ENCODE results near the gene VMP1. TPM values are rescaled to one million over a fixed set of nuclear protein-coding genes. Genes with fewer than 3 reads are reported as not detected.

Gene VMP1
- total and polyA plus RNA-seq, 2 of the 4 experiments (the other 2 are of a cell fraction), result 89.8 to 197 TPM

DNA sequence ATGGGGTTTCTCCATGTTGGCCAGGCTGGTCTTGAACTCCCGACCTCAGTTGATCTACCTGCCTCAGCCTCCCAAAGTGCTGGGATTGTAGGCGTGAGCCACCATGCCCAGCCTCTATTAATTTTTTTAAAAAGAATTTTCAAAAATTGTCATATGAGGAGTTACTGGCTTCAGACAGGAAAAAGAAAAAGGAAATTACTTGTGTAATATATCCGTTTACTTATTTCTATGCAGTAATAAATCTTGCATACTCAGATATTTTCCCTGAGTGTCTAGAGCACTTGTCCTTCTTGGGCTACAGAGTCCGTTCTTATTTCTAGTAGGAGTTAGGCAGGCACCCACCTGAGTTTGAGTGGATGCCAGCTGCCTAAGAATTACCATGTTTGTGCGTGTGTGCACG lies 85.8 kb downstream of the VMP1 start:
- Histone ChIP-seq H3K79me1 (ENCODE audit: low read depth in 1 of 2, low read length in 2 of 2) (peaks cover 0 to 51% of the 10 kb centered on the region in 2 experiments; a peak in 3 of 4 replicates), H4K20me1 (ENCODE audit: insufficient read depth, low read length) (no peaks in the 10 kb centered on the region), H3K27me3 (ENCODE audit: control insufficient read depth, insufficient read depth, low read length) (no peaks in the 10 kb centered on the region), H3K4me1 (ENCODE audit: control insufficient read depth, insufficient read depth, low read length) (peaks cover 10% of the 10 kb centered on the region), H3K27ac (ENCODE audit: insufficient read depth, low read length) (no peak overlapping the region), H2BK120ac (ENCODE audit: low read depth, low read length) (no peak overlapping the region), H4K8ac (ENCODE audit: low read depth in 2 of 2, low read length in 2 of 2) (no peak overlapping the region), H4K5ac (ENCODE audit: low read depth, low read length) (no peak overlapping the region), H3K4ac (ENCODE audit: low read depth, low read length) (no peak overlapping the region), H3K9me3 (ENCODE audit: control insufficient read depth, insufficient read depth, low read length) (no peaks in the 10 kb centered on the region), H3K9ac (ENCODE audit: low read depth, low read length) (no peak overlapping the region), H2BK5ac (ENCODE audit: low read depth, low read length, poor library complexity, severe bottlenecking) (no peak overlapping the region), H2AK9ac (replicated peaks; ENCODE audit: low read depth, low read length, poor library complexity) (no peak overlapping the region), H2BK15ac (ENCODE audit: low read depth, low read length) (no peak overlapping the region), H3K23ac (ENCODE audit: low read depth, low read length) (no peak overlapping the region), H3K36me3 (ENCODE audit: control insufficient read depth, insufficient read depth, low read length) (no peaks in the 10 kb centered on the region), H2BK20ac (ENCODE audit: low read depth, low read length) (no peak overlapping the region), H3K18ac (ENCODE audit: low read depth, low read length) (no peak overlapping the region), H2AFZ (replicated peaks; ENCODE audit: low read length, poor library complexity) (no peak overlapping the region), H3K4me3 (ENCODE audit: insufficient read depth, low read depth, low read length) (no peak overlapping the region), H2AK5ac (ENCODE audit: low read depth, low read length) (no peak overlapping the region), H4K91ac (ENCODE audit: insufficient read depth, low read depth, low read length) (no peak overlapping the region), H3K4me2 (ENCODE audit: low read depth, low read length) (no peak overlapping the region), H3K56ac (ENCODE audit: extremely low read depth, insufficient read depth, low read length) (no peak overlapping the region), H3K9me1 (ENCODE audit: insufficient read depth, low read length) (no peaks in the 10 kb centered on the region), H3K14ac (replicated peaks; ENCODE audit: low read depth, low read length) (no peak overlapping the region)
- DNase-seq (no peak), ATAC-seq (ENCODE audit: low read depth) (no peak)
- BruUV-seq (replicated peaks), result no TSS peak
- POLR2A ChIA-PET (ENCODE audit: unreplicated experiment), result no interaction called here
- no CpG with 5 or more reads among the region's 6 CpGs for WGBS, 2 experiments (ENCODE audit: extremely low coverage in 2 of 2, insufficient read length in 1 of 2)
- in situ Hi-C loops (cut with MboI; ENCODE audit: low sequenced_read_pairs) (no loop called here), intact Hi-C loops (cut with micrococcal nuclease) (no loop called here), dilution Hi-C loops (cut with HindIII; ENCODE audit: low sequenced_read_pairs, unreplicated experiment) (no loop called here)
- CTCF ChIA-PET, result no interaction called here
- TF ChIP-seq, protein P1, sequence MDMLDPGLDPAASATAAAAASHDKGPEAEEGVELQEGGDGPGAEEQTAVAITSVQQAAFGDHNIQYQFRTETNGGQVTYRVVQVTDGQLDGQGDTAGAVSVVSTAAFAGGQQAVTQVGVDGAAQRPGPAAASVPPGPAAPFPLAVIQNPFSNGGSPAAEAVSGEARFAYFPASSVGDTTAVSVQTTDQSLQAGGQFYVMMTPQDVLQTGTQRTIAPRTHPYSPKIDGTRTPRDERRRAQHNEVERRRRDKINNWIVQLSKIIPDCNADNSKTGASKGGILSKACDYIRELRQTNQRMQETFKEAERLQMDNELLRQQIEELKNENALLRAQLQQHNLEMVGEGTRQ (IDR thresholded peaks at IDR 0.05; ENCODE audit: low read depth, low read length), result no peak
- no peak for TF ChIP-seq BHLHE40 (IDR thresholded peaks at IDR 0.05; ENCODE audit: low read depth, low read length)
- TF ChIP-seq MAZ (IDR thresholded peaks at IDR 0.05; ENCODE audit: borderline replicate concordance, low read depth, low read length), result no peak
- no peak for TF ChIP-seq RFX5 (IDR thresholded peaks at IDR 0.05; ENCODE audit: low read depth, low read length)
- TF ChIP-seq MAFK (IDR thresholded peaks at IDR 0.05; ENCODE audit: low read depth, low read length), result no peak
- TF ChIP-seq POLR2A (IDR thresholded peaks at IDR 0.05; ENCODE audit: low read depth, low read length), result no peak
- no peak for TF ChIP-seq RCOR1 (IDR thresholded peaks at IDR 0.05; ENCODE audit: insufficient replicate concordance, low read length)
- no peak for TF ChIP-seq SMC3 (IDR thresholded peaks at IDR 0.05; ENCODE audit: low read depth, low read length)
- TF ChIP-seq CEBPB (IDR thresholded peaks at IDR 0.05; ENCODE audit: low read depth, low read length), result no peak
- TF ChIP-seq, protein P2, sequence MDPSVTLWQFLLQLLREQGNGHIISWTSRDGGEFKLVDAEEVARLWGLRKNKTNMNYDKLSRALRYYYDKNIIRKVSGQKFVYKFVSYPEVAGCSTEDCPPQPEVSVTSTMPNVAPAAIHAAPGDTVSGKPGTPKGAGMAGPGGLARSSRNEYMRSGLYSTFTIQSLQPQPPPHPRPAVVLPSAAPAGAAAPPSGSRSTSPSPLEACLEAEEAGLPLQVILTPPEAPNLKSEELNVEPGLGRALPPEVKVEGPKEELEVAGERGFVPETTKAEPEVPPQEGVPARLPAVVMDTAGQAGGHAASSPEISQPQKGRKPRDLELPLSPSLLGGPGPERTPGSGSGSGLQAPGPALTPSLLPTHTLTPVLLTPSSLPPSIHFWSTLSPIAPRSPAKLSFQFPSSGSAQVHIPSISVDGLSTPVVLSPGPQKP (IDR thresholded peaks at IDR 0.05; ENCODE audit: borderline replicate concordance, low read depth, low read length), result no peak
- no peak for TF ChIP-seq CHD1 (IDR thresholded peaks at IDR 0.05; ENCODE audit: low read depth, low read length)
- TF ChIP-seq RAD21 (IDR thresholded peaks at IDR 0.05; ENCODE audit: low read length), result no peak
- TF ChIP-seq FOS (IDR thresholded peaks at IDR 0.05; ENCODE audit: low read depth, low read length), result no peak
- no peak for TF ChIP-seq NFE2L2 (IDR thresholded peaks at IDR 0.05; ENCODE audit: low read depth, low read length)
- TF ChIP-seq, protein P3, sequence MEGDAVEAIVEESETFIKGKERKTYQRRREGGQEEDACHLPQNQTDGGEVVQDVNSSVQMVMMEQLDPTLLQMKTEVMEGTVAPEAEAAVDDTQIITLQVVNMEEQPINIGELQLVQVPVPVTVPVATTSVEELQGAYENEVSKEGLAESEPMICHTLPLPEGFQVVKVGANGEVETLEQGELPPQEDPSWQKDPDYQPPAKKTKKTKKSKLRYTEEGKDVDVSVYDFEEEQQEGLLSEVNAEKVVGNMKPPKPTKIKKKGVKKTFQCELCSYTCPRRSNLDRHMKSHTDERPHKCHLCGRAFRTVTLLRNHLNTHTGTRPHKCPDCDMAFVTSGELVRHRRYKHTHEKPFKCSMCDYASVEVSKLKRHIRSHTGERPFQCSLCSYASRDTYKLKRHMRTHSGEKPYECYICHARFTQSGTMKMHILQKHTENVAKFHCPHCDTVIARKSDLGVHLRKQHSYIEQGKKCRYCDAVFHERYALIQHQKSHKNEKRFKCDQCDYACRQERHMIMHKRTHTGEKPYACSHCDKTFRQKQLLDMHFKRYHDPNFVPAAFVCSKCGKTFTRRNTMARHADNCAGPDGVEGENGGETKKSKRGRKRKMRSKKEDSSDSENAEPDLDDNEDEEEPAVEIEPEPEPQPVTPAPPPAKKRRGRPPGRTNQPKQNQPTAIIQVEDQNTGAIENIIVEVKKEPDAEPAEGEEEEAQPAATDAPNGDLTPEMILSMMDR (conservative IDR thresholded peaks at IDR 0.05; ENCODE audit: low read depth, low read length), result no peak
- no peak for TF ChIP-seq MXI1 (IDR thresholded peaks at IDR 0.05; ENCODE audit: borderline replicate concordance, low read depth, low read length)

All from IMR-90 (cell line).